ENCODE data around the gene KCNH3. TPM values are rescaled to one million over a fixed set of nuclear protein-coding genes. Genes with fewer than 3 reads are reported as not detected.

The KCNH3 gene
- total and polyA plus RNA-seq, 2 of the 13 experiments (the other 11 are each of a cell fraction or from before 2014, with no cell fraction given) = 0.01 to 0.07 TPM

GRCh38 chr12:49580572-49581535, 42.0 kb downstream of the KCNH3 start (continued):
- no peak for TF ChIP-seq THAP9 (CRISPR knock-in tag; IDR thresholded peaks at IDR 0.05; ENCODE audit: borderline replicate concordance)
- TF ChIP-seq RBM22 (optimal IDR thresholded peaks at IDR 0.05; ENCODE audit: low read length) = no peak
- TF ChIP-seq ATF7 (IDR thresholded peaks at IDR 0.05) = no peak
- no peak for TF ChIP-seq ATF7 (CRISPR knock-in tag; IDR thresholded peaks at IDR 0.05)
- TF ChIP-seq CHD4 (IDR thresholded peaks at IDR 0.05; ENCODE audit: borderline replicate concordance, low read length) = no peak
- no peak for TF ChIP-seq RFX1 (IDR thresholded peaks at IDR 0.05)
- TF ChIP-seq ZBTB49 (CRISPR knock-in tag; IDR thresholded peaks at IDR 0.05; ENCODE audit: borderline replicate concordance) = no peak
- TF ChIP-seq KLF16 (CRISPR knock-in tag; IDR thresholded peaks at IDR 0.05) = no peak
- no peak for TF ChIP-seq ARNT2 (CRISPR knock-in tag; IDR thresholded peaks at IDR 0.05; ENCODE audit: low read depth)
- TF ChIP-seq ZSCAN9 (CRISPR knock-in tag; IDR thresholded peaks at IDR 0.05; ENCODE audit: borderline replicate concordance) = no peak
- no peak for TF ChIP-seq PAWR (CRISPR knock-in tag; IDR thresholded peaks at IDR 0.05; ENCODE audit: borderline replicate concordance)
- TF ChIP-seq TCF7L2 (IDR thresholded peaks at IDR 0.05; ENCODE audit: low read depth, low read length) = no peak
- TF ChIP-seq GMEB1 (CRISPR knock-in tag; IDR thresholded peaks at IDR 0.05; ENCODE audit: borderline replicate concordance) = peak; percentile 24; the same call in 1 of the 2 replicates
- no peak for TF ChIP-seq ZNF281 (CRISPR knock-in tag; IDR thresholded peaks at IDR 0.05; ENCODE audit: borderline replicate concordance)
- TF ChIP-seq ZNF879 (CRISPR knock-in tag; IDR thresholded peaks at IDR 0.05) = no peak
- no peak for TF ChIP-seq IRX3 (CRISPR knock-in tag; IDR thresholded peaks at IDR 0.05; ENCODE audit: borderline replicate concordance, low read depth)
- TF ChIP-seq ZFP1 (CRISPR knock-in tag; IDR thresholded peaks at IDR 0.05) = no peak
- no peak for TF ChIP-seq ZNF207 (IDR thresholded peaks at IDR 0.05; ENCODE audit: borderline replicate concordance)
- no peak for TF ChIP-seq ZNF775 (CRISPR knock-in tag; IDR thresholded peaks at IDR 0.05; ENCODE audit: borderline replicate concordance)

Measured in HepG2 (cell line).